Stomach (tissue), 4 donors: ENCODE measurements around the gene CD86.

Experiments used
- CTCF ChIP-seq, 7 experiments: fragments of 450-650 bp in 4 of 7; fragments of 200-600 bp in 3 of 7; sonication (generic) in 3 of 7; IDR thresholded peaks; one replicate each; pipeline ENCODE4 v1.5.1; 2016 to 2019; ENCODE audit warnings: antibody characterized with exemption in 7 of 7, control low read depth in 2 of 7, mild to moderate bottlenecking in 1 of 7
- EP300 ChIP-seq: sonication (generic); formaldehyde crosslinking; IDR thresholded peaks from one replicate; pipeline ENCODE4 v1.6.1; 2017; ENCODE audit warnings: antibody characterized with exemption
- POLR2A ChIP-seq, 4 donors: fragments of 450-650 bp; IDR thresholded peaks; one replicate each; pipeline ENCODE4 v1.6.1; 2016; ENCODE audit warnings: antibody characterized with exemption in 4 of 4, control low read depth in 2 of 4, mild to moderate bottlenecking in 1 of 4, moderate library complexity in 1 of 4
- POLR2AphosphoS5 ChIP-seq, 3 donors: sonication (generic); formaldehyde crosslinking; IDR thresholded peaks; one replicate each; pipeline ENCODE4 v1.6.1; 2016; ENCODE audit warnings: antibody characterized with exemption in 3 of 3

DNA sequence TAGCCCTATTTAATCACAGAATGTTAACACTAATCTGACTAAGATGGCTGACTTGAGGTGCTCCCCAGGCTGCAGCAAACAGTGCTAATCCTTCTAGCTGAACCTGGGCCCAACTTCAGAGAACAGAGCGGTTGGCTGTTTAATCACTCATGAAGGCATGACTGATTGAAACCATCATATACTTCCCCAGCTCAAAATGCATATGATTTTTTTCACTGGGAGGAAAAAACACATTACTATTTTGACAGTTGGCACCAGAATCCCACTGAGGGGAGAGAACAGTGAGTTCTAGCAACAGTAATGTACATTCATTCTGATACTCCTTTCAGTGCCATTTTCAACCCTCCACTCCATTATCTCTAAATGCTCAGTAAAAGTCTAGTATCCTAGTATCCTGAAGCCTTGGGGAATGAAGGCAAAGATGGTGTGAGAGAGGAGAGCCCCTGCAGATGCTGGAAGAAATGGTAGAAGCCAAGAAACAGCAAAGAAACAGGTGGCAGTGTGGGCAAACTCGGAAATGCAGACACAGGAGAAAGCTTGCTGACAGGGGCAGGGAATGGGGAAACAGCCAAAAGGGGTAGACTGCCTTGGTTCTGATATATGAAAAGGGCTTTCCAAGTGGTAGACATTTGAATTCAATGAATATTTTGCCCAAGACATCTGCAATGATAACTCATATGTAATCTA is 93.9 kb downstream of the CD86 start:
- no peak for TF ChIP-seq POLR2AphosphoS5 (IDR thresholded peaks at IDR 0.05)
- TF ChIP-seq CTCF (IDR thresholded peaks at IDR 0.05): no peak
- no peak for TF ChIP-seq EP300
- TF ChIP-seq POLR2A (IDR thresholded peaks at IDR 0.05): no peak
